DND-41 (cell line): ENCODE data around the gene CDK3.

Experiments used
- EZH2 ChIP-seq: IDR thresholded peaks from 3 replicates; pipeline ENCODE4 v1.6.1; 2012; ENCODE audit warnings: borderline replicate concordance, low read depth, mild to moderate bottlenecking, moderate library complexity, low read length, inconsistent platforms; ENCODE audit not compliant: severe bottlenecking
- TF ChIP-seq, protein P1 (sequence below): IDR thresholded peaks from 2 replicates; pipeline ENCODE4 v1.5.1; 2012; ENCODE audit warnings: borderline replicate concordance, low read length, moderate library complexity, mild to moderate bottlenecking; ENCODE audit not compliant: poor library complexity, severe bottlenecking; ENCODE audit errors: extremely low read depth

- TF ChIP-seq, protein P1, sequence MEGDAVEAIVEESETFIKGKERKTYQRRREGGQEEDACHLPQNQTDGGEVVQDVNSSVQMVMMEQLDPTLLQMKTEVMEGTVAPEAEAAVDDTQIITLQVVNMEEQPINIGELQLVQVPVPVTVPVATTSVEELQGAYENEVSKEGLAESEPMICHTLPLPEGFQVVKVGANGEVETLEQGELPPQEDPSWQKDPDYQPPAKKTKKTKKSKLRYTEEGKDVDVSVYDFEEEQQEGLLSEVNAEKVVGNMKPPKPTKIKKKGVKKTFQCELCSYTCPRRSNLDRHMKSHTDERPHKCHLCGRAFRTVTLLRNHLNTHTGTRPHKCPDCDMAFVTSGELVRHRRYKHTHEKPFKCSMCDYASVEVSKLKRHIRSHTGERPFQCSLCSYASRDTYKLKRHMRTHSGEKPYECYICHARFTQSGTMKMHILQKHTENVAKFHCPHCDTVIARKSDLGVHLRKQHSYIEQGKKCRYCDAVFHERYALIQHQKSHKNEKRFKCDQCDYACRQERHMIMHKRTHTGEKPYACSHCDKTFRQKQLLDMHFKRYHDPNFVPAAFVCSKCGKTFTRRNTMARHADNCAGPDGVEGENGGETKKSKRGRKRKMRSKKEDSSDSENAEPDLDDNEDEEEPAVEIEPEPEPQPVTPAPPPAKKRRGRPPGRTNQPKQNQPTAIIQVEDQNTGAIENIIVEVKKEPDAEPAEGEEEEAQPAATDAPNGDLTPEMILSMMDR, result no peak
- no peak for TF ChIP-seq EZH2
Observed at GRCh38 chr17:75995385-75995925, 5.2 kb upstream of the CDK3 start.
